A549 (cell line): ENCODE measurements around the gene MLLT10. TPM values are rescaled to one million over a fixed set of nuclear protein-coding genes. Genes with fewer than 3 reads are reported as not detected.

Experiments used
- ATAC-seq, 2 experiments: fragments of 200-7000 bp in 1 of 2; fragments of >200 bp in 1 of 2; cut with Nextera tagmentation in 1 of 2; cut with Tn5 transposase in 1 of 2; 3 replicates each; pipeline versions ENCODE4 v1.8.0 to v1.9.1; 2018 to 2020; ENCODE audit warnings: mild to moderate bottlenecking in 1 of 2, moderate library complexity in 1 of 2
- CTCF ChIA-PET: fragments of 300-600 bp; sonication (Branson Sonifier 250); formaldehyde crosslinking; extraction: SDS; loops from one replicate; lab custom pipeline; 2021; ENCODE audit warnings: antibody characterized with exemption, inconsistent platforms; lab: Yijun Ruan, JAX
- POLR2A ChIA-PET: fragments of 350-600 bp; formaldehyde crosslinking; extraction: SDS; loops from one replicate; lab custom pipeline; 2021; ENCODE audit warnings: antibody characterized with exemption, inconsistent platforms; lab: Yijun Ruan, JAX
- DNase-seq, 2 experiments: peaks; one replicate each; pipeline versions ENCODE4 v3.0.0 to v3.0.0-alpha.2; 2011 to 2016; ENCODE audit warnings: low read depth in 1 of 2, low spot score in 1 of 2
- FAIRE-seq: peaks from 2 replicates; lab custom pipeline; 2011; peaks lifted over from hg19 to GRCh38; lab: Jason Lieb, UNC
- H3K27ac ChIP-seq, 2 experiments: fragments of >200 bp; sonication (Bioruptor Twin); formaldehyde crosslinking; 3 replicates each; pipeline ENCODE4 v1.5.1; 2016 to 2017
- H3K4me1 ChIP-seq: fragments of >200 bp; sonication (Bioruptor Twin); formaldehyde crosslinking; 3 replicates; pipeline ENCODE4 v1.6.1; 2016
- H3K4me2 ChIP-seq: fragments of >200 bp; sonication (Bioruptor Twin); formaldehyde crosslinking; 3 replicates; pipeline ENCODE4 v1.6.1; 2016
- H3K4me3 ChIP-seq: fragments of >200 bp; sonication (Bioruptor Twin); formaldehyde crosslinking; 3 replicates; pipeline ENCODE4 v1.5.1; 2016
- H3K9me3 ChIP-seq: fragments of >200 bp; sonication (Bioruptor Twin); formaldehyde crosslinking; 3 replicates; pipeline ENCODE4 v1.6.1; 2016
- CBX2 ChIP-seq: fragments of 200-600 bp; sonication (generic); IDR thresholded peaks from 2 replicates; pipeline ENCODE4 v1.6.1; 2016; ENCODE audit warnings: low read depth, mild to moderate bottlenecking, borderline replicate concordance
- CBX8 ChIP-seq: fragments of 200-600 bp; sonication (generic); IDR thresholded peaks from 2 replicates; pipeline ENCODE4 v1.6.1; 2016
- CEBPB ChIP-seq, 2 experiments: fragments of >200 bp in 1 of 2; sonication (Bioruptor Twin) in 1 of 2; formaldehyde crosslinking in 1 of 2; IDR thresholded peaks; 2 replicates each; pipeline ENCODE4 v1.6.1; 2012 to 2016
- CHD2 ChIP-seq: fragments of 150-350 bp; IDR thresholded peaks from 2 replicates; pipeline ENCODE4 v1.6.1; 2014; ENCODE audit warnings: low read length; ENCODE audit not compliant: partially characterized antibody
- CHD4 ChIP-seq: fragments of 200-600 bp; sonication (generic); IDR thresholded peaks from 2 replicates; pipeline ENCODE4 v1.6.1; 2016; ENCODE audit warnings: antibody characterized with exemption, mild to moderate bottlenecking, borderline replicate concordance
- E2F6 ChIP-seq: IDR thresholded peaks from 2 replicates; pipeline ENCODE4 v1.6.1; 2012; ENCODE audit warnings: low read depth, borderline replicate concordance
- ELK1 ChIP-seq: fragments of 150-350 bp; IDR thresholded peaks from 2 replicates; pipeline ENCODE4 v1.6.1; 2014; ENCODE audit warnings: low read depth, mild to moderate bottlenecking, low read length
- FOSB ChIP-seq: fragments of 250-450 bp; sonication (Bioruptor Pico); IDR thresholded peaks from 2 replicates; pipeline ENCODE4 v1.5.0; 2020; ENCODE audit warnings: mild to moderate bottlenecking, moderate library complexity
- FOSL2 ChIP-seq, 2 experiments: fragments of 450-650 bp in 1 of 2; fragments of >200 bp in 1 of 2; sonication (Bioruptor Twin) in 1 of 2; formaldehyde crosslinking; IDR thresholded peaks; 2 replicates each; pipeline versions ENCODE4 v1.5.0 to v1.6.1; 2016 to 2020; ENCODE audit warnings: mild to moderate bottlenecking in 1 of 2, moderate library complexity in 1 of 2
- FOXS1 ChIP-seq: fragments of 250-450 bp; sonication (Bioruptor Pico); IDR thresholded peaks from 2 replicates; pipeline ENCODE4 v1.5.0; 2020; ENCODE audit warnings: mild to moderate bottlenecking, moderate library complexity
- GATA3 ChIP-seq: IDR thresholded peaks from 2 replicates; pipeline ENCODE4 v1.6.1; 2012; ENCODE audit warnings: borderline replicate concordance
- HDAC2 ChIP-seq: fragments of 200-600 bp; sonication (generic); IDR thresholded peaks from 2 replicates; pipeline ENCODE4 v1.6.1; 2016
- HEYL ChIP-seq: fragments of 250-450 bp; sonication (Bioruptor Pico); IDR thresholded peaks from 2 replicates; pipeline ENCODE4 v1.8.0; 2021; ENCODE audit warnings: mild to moderate bottlenecking, moderate library complexity
- HMGXB4 ChIP-seq: fragments of 250-450 bp; sonication (Bioruptor Pico); IDR thresholded peaks from 2 replicates; pipeline ENCODE4 v1.5.0; 2021; ENCODE audit warnings: mild to moderate bottlenecking, moderate library complexity, borderline replicate concordance
- HOXB5 ChIP-seq: fragments of 250-450 bp; sonication (Bioruptor Pico); IDR thresholded peaks from 2 replicates; pipeline ENCODE4 v1.5.0; 2020; ENCODE audit warnings: mild to moderate bottlenecking, moderate library complexity
- JUN ChIP-seq, 2 experiments: fragments of >200 bp; sonication (Bioruptor Twin); formaldehyde crosslinking; IDR thresholded peaks; 2 replicates in 1 of 2; 3 replicates in 1 of 2; pipeline ENCODE4 v1.6.1; 2016 to 2017
- NFE2L2 ChIP-seq: fragments of 150-350 bp; conservative IDR thresholded peaks from 2 replicates; pipeline ENCODE4 v1.6.1; 2014; ENCODE audit warnings: low read length
- NR3C1 ChIP-seq: fragments of >200 bp; sonication (Bioruptor Twin); formaldehyde crosslinking; IDR thresholded peaks from 3 replicates; pipeline ENCODE4 v1.6.1; 2017
- PHF8 ChIP-seq: fragments of 200-600 bp; sonication (generic); IDR thresholded peaks from 2 replicates; pipeline ENCODE4 v1.6.1; 2016; ENCODE audit warnings: low read depth, mild to moderate bottlenecking, antibody characterized with exemption, moderate library complexity, borderline replicate concordance
- RARB ChIP-seq: fragments of 250-450 bp; sonication (Bioruptor Pico); IDR thresholded peaks from 2 replicates; pipeline ENCODE4 v1.8.0; 2021; ENCODE audit warnings: mild to moderate bottlenecking, moderate library complexity
- RCOR1 ChIP-seq: fragments of 150-350 bp; IDR thresholded peaks from 2 replicates; pipeline ENCODE4 v1.6.1; 2014; ENCODE audit warnings: antibody characterized with exemption, low read length, low read depth
- RNF2 ChIP-seq: fragments of 200-600 bp; sonication (generic); IDR thresholded peaks from 2 replicates; pipeline ENCODE4 v1.6.1; 2016; ENCODE audit warnings: low read depth, mild to moderate bottlenecking, antibody characterized with exemption, moderate library complexity, borderline replicate concordance
- SMC3 ChIP-seq: fragments of >200 bp; sonication (Bioruptor Twin); formaldehyde crosslinking; IDR thresholded peaks from 3 replicates; pipeline ENCODE4 v1.6.1; 2018; ENCODE audit warnings: inconsistent platforms
- TP53 ChIP-seq: fragments of 250-450 bp; sonication (Bioruptor Pico); IDR thresholded peaks from 2 replicates; pipeline ENCODE4 v1.5.0; 2021; ENCODE audit warnings: mild to moderate bottlenecking, moderate library complexity
- ZC3H11A ChIP-seq: fragments of 450-650 bp; IDR thresholded peaks from 2 replicates; pipeline ENCODE4 v1.6.1; 2014; ENCODE audit warnings: antibody characterized with exemption, mild to moderate bottlenecking
- WGBS: methylation state at CpG from one replicate; pipeline ENCODE4 v1.1.6; 2017; ENCODE audit errors: missing lambda C conversion rate; 5-methylcytosine and 5-hydroxymethylcytosine counted together
- polyA plus RNA-seq, 4 experiments: library from polyadenylated mRNA; depleted of rRNA in 3 of 4; stranded (reverse); fragments of >200 nt; fragmentation: RNase III in 1 of 4; extraction: RNeasy Plus Mini Kit Qiagen cat#74134 plus additional on column Dnase treatment in 1 of 4; gene quantifications; 2 replicates in 3 of 4; 3 replicates in 1 of 4; pipeline ENCODE4 v1.2.3, GENCODE V29; 2011 to 2017
- TF ChIP-seq, protein P1 (sequence below): fragments of >200 bp; sonication (Bioruptor Twin); formaldehyde crosslinking; IDR thresholded peaks from 3 replicates; pipeline ENCODE4 v1.5.1; 2016

MLLT10 gene
- polyA plus RNA-seq, 2 of the 4 experiments (the other 2 are of a cell fraction): 41.7 to 54.1 TPM

DNA sequence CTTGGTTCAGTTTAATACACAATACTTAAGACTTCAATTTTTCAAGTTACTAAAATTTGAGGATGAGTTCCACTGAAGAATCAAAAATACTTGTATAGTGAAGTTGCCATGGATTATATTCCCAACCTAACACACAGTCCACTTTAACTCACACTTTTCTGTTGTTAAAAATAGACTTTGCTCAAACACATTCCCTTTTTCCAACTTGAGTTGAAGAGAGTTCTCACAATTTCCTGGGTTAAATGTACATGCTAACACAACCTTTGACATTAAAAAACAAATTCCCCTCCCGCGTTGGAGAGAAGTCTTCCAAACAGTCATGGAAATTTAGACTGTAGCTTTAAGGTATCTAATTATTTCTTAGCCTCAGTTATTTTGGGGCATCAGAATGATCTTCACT lies 35.7 kb upstream of the MLLT10 start:
- WGBS: 88% methylated on average over 2 of the region's 2 CpGs
- H3K9me3 ChIP-seq: no peaks in the 10 kb centered on the region
- DNase-seq (no peak), ATAC-seq (no peak)
- POLR2A ChIA-PET: interaction anchor here (3.0 kb wide), 1 partner anchor 28 kb away, joined by 85 read pairs; the partner anchor contains the start of gene SKIDA1
- no peak for TF ChIP-seq RNF2
- TF ChIP-seq CBX2: no peak
- no peak for TF ChIP-seq CHD4
- no peak for TF ChIP-seq E2F6
- TF ChIP-seq HOXB5 (CRISPR knock-in tag): no peak
- TF ChIP-seq CEBPB (IDR thresholded peaks at IDR 0.05): no peak
- no peak for TF ChIP-seq HDAC2
- no peak for TF ChIP-seq CHD2
- no peak for TF ChIP-seq JUN (IDR thresholded peaks at IDR 0.05)
- TF ChIP-seq SMC3: no peak
- TF ChIP-seq CBX8: no peak
- TF ChIP-seq NR3C1: no peak
- TF ChIP-seq ELK1: no peak
- TF ChIP-seq, protein P1, sequence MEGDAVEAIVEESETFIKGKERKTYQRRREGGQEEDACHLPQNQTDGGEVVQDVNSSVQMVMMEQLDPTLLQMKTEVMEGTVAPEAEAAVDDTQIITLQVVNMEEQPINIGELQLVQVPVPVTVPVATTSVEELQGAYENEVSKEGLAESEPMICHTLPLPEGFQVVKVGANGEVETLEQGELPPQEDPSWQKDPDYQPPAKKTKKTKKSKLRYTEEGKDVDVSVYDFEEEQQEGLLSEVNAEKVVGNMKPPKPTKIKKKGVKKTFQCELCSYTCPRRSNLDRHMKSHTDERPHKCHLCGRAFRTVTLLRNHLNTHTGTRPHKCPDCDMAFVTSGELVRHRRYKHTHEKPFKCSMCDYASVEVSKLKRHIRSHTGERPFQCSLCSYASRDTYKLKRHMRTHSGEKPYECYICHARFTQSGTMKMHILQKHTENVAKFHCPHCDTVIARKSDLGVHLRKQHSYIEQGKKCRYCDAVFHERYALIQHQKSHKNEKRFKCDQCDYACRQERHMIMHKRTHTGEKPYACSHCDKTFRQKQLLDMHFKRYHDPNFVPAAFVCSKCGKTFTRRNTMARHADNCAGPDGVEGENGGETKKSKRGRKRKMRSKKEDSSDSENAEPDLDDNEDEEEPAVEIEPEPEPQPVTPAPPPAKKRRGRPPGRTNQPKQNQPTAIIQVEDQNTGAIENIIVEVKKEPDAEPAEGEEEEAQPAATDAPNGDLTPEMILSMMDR: no peak
- no peak for TF ChIP-seq RCOR1
- no peak for TF ChIP-seq FOSB (CRISPR knock-in tag)
- no peak for TF ChIP-seq NFE2L2
- TF ChIP-seq PHF8: no peak
- TF ChIP-seq TP53 (CRISPR knock-in tag): no peak
- no peak for TF ChIP-seq FOSL2 (IDR thresholded peaks at IDR 0.05)
- TF ChIP-seq FOSL2 (CRISPR knock-in tag; IDR thresholded peaks at IDR 0.05): no peak
- TF ChIP-seq, all 56 proteins: peak for 0
- H3K4me2 ChIP-seq: no peak overlapping the region; the same call in 2 of the 3 replicates
- FAIRE-seq: no peak
- H3K4me1 ChIP-seq: peaks cover 14% of the 10 kb centered on the region
- H3K27ac ChIP-seq: no peak overlapping the region
- CTCF ChIA-PET: interaction anchor here (0.7 to 1.3 kb wide), 4 partner anchors 11 to 249 kb away, joined by 3 to 6 read pairs (median 4); no protein-coding TSS in a partner anchor
- H3K4me3 ChIP-seq: no peak overlapping the region

DNA sequence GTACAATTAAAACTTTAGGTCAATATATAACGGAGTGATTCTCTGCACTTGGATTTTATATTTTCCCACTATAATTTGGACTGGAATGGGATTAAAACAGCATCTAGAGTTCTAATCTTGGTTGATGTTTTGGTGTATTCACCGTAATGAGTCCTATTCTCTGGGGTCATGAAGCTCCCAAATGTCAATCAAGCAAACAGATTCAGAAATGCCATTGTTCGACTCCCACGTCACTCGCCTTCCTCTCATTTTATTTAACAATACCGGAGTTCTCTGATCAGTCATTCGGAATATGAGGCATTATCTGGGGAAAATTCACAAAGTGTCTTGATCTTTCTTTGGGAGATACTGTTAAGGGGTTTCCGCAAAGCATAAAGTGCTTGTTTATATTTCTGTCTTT lies 35.0 kb upstream of the MLLT10 start:
- no peak for ATAC-seq
- TF ChIP-seq GATA3 (no peak), CBX8 (no peak), HEYL (no peak), CHD2 (no peak), HMGXB4 (CRISPR knock-in tag) (no peak), RARB (CRISPR knock-in tag) (no peak), ZC3H11A (no peak), FOXS1 (CRISPR knock-in tag) (no peak)
- FAIRE-seq: no peak
- CTCF ChIA-PET: interaction anchor here (1.0 to 1.1 kb wide), 2 partner anchors 17 to 249 kb away, joined by 3 to 6 read pairs; no protein-coding TSS in a partner anchor
- DNase-seq: no peak
- no peak overlapping the region for H3K4me3 ChIP-seq
- POLR2A ChIA-PET: no interaction called here
- 97% methylated on average over 8 of the region's 8 CpGs for WGBS
- no peak overlapping the region for H3K27ac ChIP-seq
- peaks cover 8% of the 10 kb centered on the region; the same call in 2 of the 3 replicates for H3K4me1 ChIP-seq
- H3K4me2 ChIP-seq: no peak overlapping the region
- H3K9me3 ChIP-seq: no peaks in the 10 kb centered on the region
